Thyroid gland (tissue), 4 donors: Measurements from ENCODE around the gene HPS4.

Experiments
- CTCF ChIP-seq, 6 experiments: fragments of 200-600 bp in 3 of 6; fragments of 450-650 bp in 3 of 6; sonication (generic) in 3 of 6; IDR thresholded peaks; one replicate each; pipeline ENCODE4 v1.5.1; 2016 to 2019; ENCODE audit warnings: antibody characterized with exemption in 6 of 6, mild to moderate bottlenecking in 2 of 6, inconsistent platforms in 1 of 6, moderate library complexity in 1 of 6
- POLR2A ChIP-seq, 2 donors: fragments of 450-650 bp; IDR thresholded peaks; one replicate each; pipeline ENCODE4 v1.6.1; 2017; ENCODE audit warnings: antibody characterized with exemption in 2 of 2, mild to moderate bottlenecking in 2 of 2, moderate library complexity in 1 of 2

DNA sequence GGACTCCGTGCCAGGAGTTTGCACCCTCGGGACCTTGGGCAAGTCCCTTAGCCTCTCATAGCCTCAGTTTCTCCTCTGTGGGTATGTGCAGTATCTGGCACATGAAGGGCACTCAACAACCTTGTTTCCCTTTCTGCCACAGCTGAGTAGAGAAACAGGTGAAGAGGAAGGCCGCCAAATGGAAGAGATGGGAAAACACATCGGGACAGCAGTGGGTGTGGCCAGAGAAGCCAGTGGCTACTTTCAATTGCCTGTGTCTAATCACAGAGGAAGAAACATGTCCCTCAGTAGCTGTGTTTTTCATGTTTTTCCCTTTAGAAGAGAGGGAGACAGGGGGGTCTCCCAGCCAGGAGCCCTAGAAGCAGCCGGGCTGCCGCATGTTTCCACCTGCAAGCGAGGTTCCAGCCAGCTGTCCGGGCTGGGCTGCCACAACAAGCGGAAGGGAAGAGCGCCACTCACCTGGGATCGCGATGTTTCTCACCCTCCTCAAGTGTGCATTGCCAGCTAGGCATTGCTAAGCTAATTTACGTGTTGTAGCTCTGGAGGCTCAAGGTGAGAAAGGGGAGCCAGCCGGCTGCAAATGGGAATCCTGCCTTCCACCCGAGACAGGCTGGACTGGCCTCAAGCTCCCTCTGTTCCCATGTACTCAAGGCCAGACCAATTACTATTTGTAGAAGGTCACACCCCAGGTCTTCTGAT lies 37.9 kb downstream of the HPS4 start:
- TF ChIP-seq CTCF (IDR thresholded peaks at IDR 0.05) (no peak), POLR2A (IDR thresholded peaks at IDR 0.05) (no peak)
